PC-3 (cell line): ENCODE measurements around the gene BUD13.

Experiments
- EZH2 ChIP-seq: fragments of 300-600 bp; sonication (generic); IDR thresholded peaks from one replicate; pipeline ENCODE4 v1.6.1; 2017; ENCODE audit warnings: antibody characterized with exemption, mild to moderate bottlenecking, low read length; ENCODE audit not compliant: unreplicated experiment
- TF ChIP-seq, protein P1 (sequence below): fragments of 300-600 bp; sonication (generic); conservative IDR thresholded peaks from 2 replicates; pipeline ENCODE4 v1.5.1; 2017; ENCODE audit warnings: antibody characterized with exemption, low read depth, mild to moderate bottlenecking, low read length

GRCh38 chr11:116725434-116726221 is 47.2 kb downstream of the BUD13 start:
- no peak for TF ChIP-seq EZH2
- TF ChIP-seq, protein P1, sequence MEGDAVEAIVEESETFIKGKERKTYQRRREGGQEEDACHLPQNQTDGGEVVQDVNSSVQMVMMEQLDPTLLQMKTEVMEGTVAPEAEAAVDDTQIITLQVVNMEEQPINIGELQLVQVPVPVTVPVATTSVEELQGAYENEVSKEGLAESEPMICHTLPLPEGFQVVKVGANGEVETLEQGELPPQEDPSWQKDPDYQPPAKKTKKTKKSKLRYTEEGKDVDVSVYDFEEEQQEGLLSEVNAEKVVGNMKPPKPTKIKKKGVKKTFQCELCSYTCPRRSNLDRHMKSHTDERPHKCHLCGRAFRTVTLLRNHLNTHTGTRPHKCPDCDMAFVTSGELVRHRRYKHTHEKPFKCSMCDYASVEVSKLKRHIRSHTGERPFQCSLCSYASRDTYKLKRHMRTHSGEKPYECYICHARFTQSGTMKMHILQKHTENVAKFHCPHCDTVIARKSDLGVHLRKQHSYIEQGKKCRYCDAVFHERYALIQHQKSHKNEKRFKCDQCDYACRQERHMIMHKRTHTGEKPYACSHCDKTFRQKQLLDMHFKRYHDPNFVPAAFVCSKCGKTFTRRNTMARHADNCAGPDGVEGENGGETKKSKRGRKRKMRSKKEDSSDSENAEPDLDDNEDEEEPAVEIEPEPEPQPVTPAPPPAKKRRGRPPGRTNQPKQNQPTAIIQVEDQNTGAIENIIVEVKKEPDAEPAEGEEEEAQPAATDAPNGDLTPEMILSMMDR, result no peak
